Effector memory CD4-positive, alpha-beta T cell (primary cell): Measurements from ENCODE around the gene CCDC57.
A peak's percentile ranks its signal among the peaks of the same experiment; 100 is the strongest.

Experiments
- DNase-seq, 3 donors: peaks; one replicate each; pipeline ENCODE4 v3.0.0-alpha.2; 2020
- H3K27ac ChIP-seq: 2 replicates; pipeline ENCODE4 v1.7.0; 2013; ENCODE audit warnings: mild to moderate bottlenecking, low read length, moderate library complexity; ENCODE audit not compliant: insufficient read depth, poor library complexity, severe bottlenecking
- H3K27me3 ChIP-seq: replicated peaks from 2 replicates; pipeline ENCODE4 v1.7.0; 2013; ENCODE audit warnings: mild to moderate bottlenecking, low read length; ENCODE audit not compliant: insufficient read depth, control insufficient read depth, poor library complexity, severe bottlenecking
- H3K36me3 ChIP-seq: 2 replicates; pipeline ENCODE4 v1.7.0; 2013; ENCODE audit warnings: mild to moderate bottlenecking, low read length, moderate library complexity; ENCODE audit not compliant: control insufficient read depth, insufficient read depth
- H3K4me1 ChIP-seq: 2 replicates; pipeline ENCODE4 v1.7.0; 2013; ENCODE audit warnings: low read length, mild to moderate bottlenecking; ENCODE audit not compliant: control insufficient read depth, insufficient read depth, poor library complexity, severe bottlenecking
- H3K4me3 ChIP-seq: 2 replicates; pipeline ENCODE4 v1.7.0; 2013; ENCODE audit warnings: low read length, low read depth, mild to moderate bottlenecking; ENCODE audit not compliant: insufficient read depth, poor library complexity, severe bottlenecking
- H3K9me3 ChIP-seq: 2 replicates; pipeline ENCODE4 v1.7.0; 2013; ENCODE audit warnings: mild to moderate bottlenecking, low read length, moderate library complexity; ENCODE audit not compliant: control insufficient read depth

CCDC57 gene

DNA sequence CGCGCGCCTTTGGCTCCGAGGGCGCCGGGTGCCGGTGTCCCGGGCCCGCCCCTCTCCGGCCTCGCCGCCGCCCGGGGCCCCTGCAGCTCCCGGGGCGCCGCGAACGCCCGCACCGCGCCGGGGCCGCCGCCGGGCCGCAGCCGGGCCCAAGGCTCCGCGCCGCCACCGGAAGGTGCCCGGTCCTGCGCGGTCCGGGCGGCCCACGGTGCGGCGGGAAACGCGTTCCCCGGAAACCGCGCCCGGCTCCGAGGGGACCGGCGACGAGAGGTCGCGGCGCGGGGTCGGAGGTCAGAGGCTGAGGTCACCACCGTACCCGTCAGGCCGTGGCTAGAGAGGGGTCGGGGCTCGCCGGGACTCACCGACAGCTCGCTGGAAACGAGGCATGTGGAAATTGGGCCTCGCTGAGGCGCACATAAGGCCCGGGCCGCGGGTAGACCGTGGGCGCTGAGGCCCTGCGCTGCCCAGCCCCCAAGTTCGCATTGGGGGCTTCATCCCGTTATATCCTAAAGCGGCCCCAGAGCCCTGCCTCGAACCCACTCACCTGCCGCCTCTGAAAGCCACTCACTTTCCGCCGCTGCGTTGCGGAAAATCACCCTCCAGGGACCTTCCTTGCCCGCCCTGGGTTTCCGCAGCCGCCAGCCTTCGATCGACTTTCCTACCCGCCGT lies 146.9 kb downstream of the CCDC57 start, which contains the start of gene DUS1L:
TSS of gene DUS1L (minus strand) at position 167 of the 666 bp plus-strand sequence. CDS start 745 bp downstream, outside the sequence.
- no peaks in the 10 kb centered on the region for H3K9me3 ChIP-seq
- peaks cover 18% of the 10 kb centered on the region for H3K4me1 ChIP-seq
- peak; percentile 48 to 55 (median 48) for DNase-seq

GRCh38 chr17:82065193-82065637 lies 147.4 kb downstream of the CCDC57 start:
- Histone ChIP-seq H3K4me1 (peaks cover 18% of the 10 kb centered on the region), H3K36me3 (peaks cover 28% of the 10 kb centered on the region), H3K27me3 (no peaks in the 10 kb centered on the region), H3K9me3 (no peaks in the 10 kb centered on the region), H3K27ac (peak overlapping the region; percentile 61), H3K4me3 (peak overlapping the region; percentile 68)
- peak in 1 of 3 donors; percentile 12 for DNase-seq

More for the DNA sequence above, 146.9 kb downstream of the CCDC57 start, which contains the start of gene DUS1L:
- H3K4me3 ChIP-seq: peak within 1 kb of the TSS; percentile 68
- H3K27ac ChIP-seq: peak within 1 kb of the TSS; percentile 79
- H3K27me3 ChIP-seq: no peaks in the 10 kb centered on the region
- H3K36me3 ChIP-seq: peaks cover 23% of the 10 kb centered on the region

- Histone ChIP-seq H3K4me3 (peak overlapping the region; percentile 68), H3K27me3 (no peaks in the 10 kb centered on the region), H3K9me3 (no peaks in the 10 kb centered on the region), H3K27ac (peak overlapping the region; percentile 61), H3K36me3 (peaks cover 34% of the 10 kb centered on the region), H3K4me1 (peaks cover 18% of the 10 kb centered on the region)
- no peak for DNase-seq
These were observed 148.0 kb downstream of the CCDC57 start for GRCh38 chr17:82064433-82065192.

DNA sequence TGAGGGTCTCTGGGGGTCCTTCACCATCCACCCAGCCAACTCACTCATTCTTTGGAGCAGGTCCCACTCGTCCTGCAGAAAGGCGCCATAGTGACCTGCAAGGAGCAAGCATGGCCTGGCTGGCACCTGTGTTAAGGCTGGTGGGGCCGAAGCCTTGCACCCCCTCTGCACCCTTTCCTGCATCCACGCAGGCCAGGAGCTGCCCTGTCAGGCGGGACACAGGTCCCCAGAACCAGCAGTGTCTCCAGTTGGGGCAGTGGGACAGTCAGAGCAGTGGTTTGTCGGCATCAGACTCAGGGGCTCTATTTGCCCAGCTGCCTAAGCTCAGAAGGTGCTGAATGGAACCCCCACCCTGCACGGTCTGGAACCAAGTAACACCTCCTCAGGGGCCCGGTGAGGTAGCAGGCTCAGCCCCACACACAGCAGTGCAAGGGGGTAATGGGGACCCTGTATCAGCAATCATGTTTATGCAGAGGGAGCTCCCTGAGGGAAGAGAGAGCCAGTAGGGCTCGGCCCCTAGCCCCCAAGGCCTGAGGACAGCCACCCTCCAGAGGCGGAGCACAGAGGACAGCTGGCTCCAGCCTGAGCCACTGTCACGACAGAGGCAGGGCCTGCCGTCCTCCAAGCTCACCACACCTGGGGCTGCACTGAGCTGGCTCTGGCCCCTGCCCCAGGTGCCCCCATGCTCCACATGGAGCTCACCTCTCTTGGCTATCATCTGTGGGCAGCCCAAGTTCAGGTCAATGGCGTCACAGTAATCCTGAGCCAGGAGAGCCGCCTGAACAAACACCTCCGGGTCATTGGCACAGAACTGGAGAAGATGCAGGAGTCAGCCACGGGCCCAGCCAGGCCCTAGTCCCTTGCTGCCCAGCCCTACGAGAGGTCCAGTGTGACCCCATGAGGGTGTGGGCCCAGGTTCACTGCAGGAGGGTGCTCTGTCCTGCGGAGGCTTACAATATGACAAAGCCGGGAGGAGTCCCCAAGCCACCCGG lies 148.9 kb downstream of the CCDC57 start:
- H3K27ac ChIP-seq: no peak overlapping the region

DNA sequence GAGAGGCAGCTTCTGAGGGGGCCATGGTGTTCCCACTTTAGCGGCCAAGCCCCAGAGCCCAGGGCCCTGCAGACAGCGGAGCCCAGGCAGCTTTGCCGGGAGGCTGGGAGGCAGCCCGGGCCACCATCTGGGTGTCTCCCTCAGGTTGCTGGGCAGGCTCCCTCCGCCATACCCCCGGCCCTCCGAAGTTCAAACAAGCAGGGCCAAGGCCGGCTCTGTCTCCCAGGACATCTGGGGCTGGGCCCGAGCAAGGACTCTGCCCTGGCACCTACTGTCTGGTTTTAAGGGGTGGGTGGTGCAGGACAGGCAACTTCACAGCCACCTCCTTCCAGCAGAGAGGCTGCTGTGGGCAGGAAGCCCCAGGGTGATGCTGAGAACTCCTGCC lies 149.7 kb downstream of the CCDC57 start:
- Histone ChIP-seq H3K4me3 (no peak overlapping the region), H3K4me1 (peaks cover 18% of the 10 kb centered on the region), H3K36me3 (peaks cover 50% of the 10 kb centered on the region), H3K27ac (no peak overlapping the region), H3K27me3 (no peaks in the 10 kb centered on the region), H3K9me3 (no peaks in the 10 kb centered on the region)
- no peak for DNase-seq

More for the DNA sequence above, 148.9 kb downstream of the CCDC57 start:
- Histone ChIP-seq H3K27me3 (no peaks in the 10 kb centered on the region), H3K9me3 (no peaks in the 10 kb centered on the region), H3K4me3 (no peak overlapping the region), H3K36me3 (peaks cover 43% of the 10 kb centered on the region), H3K4me1 (peaks cover 18% of the 10 kb centered on the region)
- DNase-seq: no peak

DNA sequence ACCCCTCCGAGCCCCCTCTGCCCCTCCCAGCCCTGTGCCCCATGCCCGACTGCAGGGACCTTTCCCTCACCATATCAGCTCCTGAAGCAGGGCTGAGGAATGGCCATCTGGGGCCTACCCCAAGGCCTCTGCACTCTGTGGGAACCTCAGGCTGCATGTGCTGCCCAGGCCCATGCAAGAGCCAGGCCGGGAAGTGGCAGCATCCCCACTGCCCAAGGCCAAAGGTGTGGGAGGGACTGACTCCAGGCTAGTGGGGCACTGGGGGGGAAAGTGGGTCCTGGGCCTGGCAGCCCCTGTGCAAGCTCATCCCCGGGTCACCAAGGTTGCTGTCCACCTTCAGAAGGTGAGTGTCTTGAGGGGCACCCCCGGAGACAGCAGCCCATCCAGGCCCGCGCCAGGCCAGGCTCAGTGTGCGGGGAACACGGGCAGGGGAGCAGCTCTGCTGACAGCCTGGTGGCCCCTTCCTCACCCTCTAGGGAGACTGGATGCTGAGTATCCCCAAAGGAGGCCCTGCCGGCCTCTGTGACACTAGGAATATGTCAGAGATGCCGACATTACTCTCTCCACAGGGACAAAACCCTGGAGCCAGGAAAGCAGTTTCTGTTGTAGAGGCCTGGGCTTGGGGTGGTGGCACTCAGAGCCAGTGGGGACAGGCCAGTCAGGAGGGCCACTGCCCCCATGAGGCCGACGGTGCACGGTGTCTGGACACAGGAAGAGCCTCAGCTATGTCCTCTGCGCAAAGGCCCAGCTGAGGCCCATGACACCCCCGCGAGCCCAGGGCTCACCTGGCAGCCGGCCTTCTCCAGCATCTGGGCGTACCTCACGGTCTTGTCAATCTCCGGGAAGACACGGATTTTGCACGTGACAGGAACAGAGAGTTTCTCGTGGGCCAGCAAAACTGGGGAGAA lies 150.3 kb downstream of the CCDC57 start:
- H3K27ac ChIP-seq: no peak overlapping the region
- DNase-seq: no peak
- peaks cover 18% of the 10 kb centered on the region for H3K4me1 ChIP-seq
- H3K36me3 ChIP-seq: peaks cover 56% of the 10 kb centered on the region
- H3K9me3 ChIP-seq: no peaks in the 10 kb centered on the region
- H3K27me3 ChIP-seq: no peaks in the 10 kb centered on the region
- no peak overlapping the region for H3K4me3 ChIP-seq

- Histone ChIP-seq H3K36me3 (peaks cover 66% of the 10 kb centered on the region), H3K9me3 (no peaks in the 10 kb centered on the region), H3K27ac (no peak overlapping the region), H3K4me1 (peaks cover 16% of the 10 kb centered on the region), H3K27me3 (no peaks in the 10 kb centered on the region), H3K4me3 (no peak overlapping the region)
- DNase-seq: no peak
These were observed 151.4 kb downstream of the CCDC57 start for GRCh38 chr17:82061047-82061925.

GRCh38 chr17:82060614-82061013 lies 152.0 kb downstream of the CCDC57 start:
- Histone ChIP-seq H3K9me3 (no peaks in the 10 kb centered on the region), H3K36me3 (peaks cover 71% of the 10 kb centered on the region)

More at GRCh38 chr17:82060614-82061013, 152.0 kb downstream of the CCDC57 start:
- Histone ChIP-seq H3K27me3 (no peaks in the 10 kb centered on the region), H3K27ac (no peak overlapping the region), H3K4me3 (no peak overlapping the region), H3K4me1 (peaks cover 12% of the 10 kb centered on the region)
- DNase-seq: no peak
